GM18873 (cell line): ENCODE measurements around the gene USP37.

Experiments
- ATAC-seq: cut with Tn5 transposase; IDR thresholded peaks from one replicate; pipeline ENCODE4 v1.9.1; 2021; ENCODE audit warnings: mild to moderate bottlenecking, moderate library complexity, moderate number of reproducible peaks; ENCODE audit not compliant: unreplicated experiment, low FRiP score

Gene USP37

GRCh38 chr2:218479595-218479994 is 88.6 kb downstream of the USP37 start:
- ATAC-seq: no peak

- no peak for ATAC-seq
These were observed 89.6 kb downstream of the USP37 start for GRCh38 chr2:218478544-218478943.

GRCh38 chr2:218477247-218477646 is 90.9 kb downstream of the USP37 start:
- no peak for ATAC-seq

- no peak for ATAC-seq
These were observed 91.5 kb downstream of the USP37 start for GRCh38 chr2:218476676-218477075.

- ATAC-seq: no peak
These were observed 93.6 kb downstream of the USP37 start for GRCh38 chr2:218474527-218474926.

GRCh38 chr2:218472988-218473387 is 95.2 kb downstream of the USP37 start:
- no peak for ATAC-seq

GRCh38 chr2:218471982-218472381 is 96.2 kb downstream of the USP37 start:
- no peak for ATAC-seq

GRCh38 chr2:218471036-218471435 is 97.1 kb downstream of the USP37 start:
- no peak for ATAC-seq

- ATAC-seq: no peak
These were observed 97.7 kb downstream of the USP37 start for GRCh38 chr2:218470448-218470847.

GRCh38 chr2:218465987-218466633 is 102.0 kb downstream of the USP37 start:
- ATAC-seq: no peak

- no peak for ATAC-seq
These were observed 109.6 kb downstream of the USP37 start for GRCh38 chr2:218458598-218458997.

GRCh38 chr2:218456849-218457248 is 111.3 kb downstream of the USP37 start:
- ATAC-seq: no peak

GRCh38 chr2:218452079-218452478 is 116.1 kb downstream of the USP37 start:
- no peak for ATAC-seq

GRCh38 chr2:218448934-218449333 is 119.2 kb downstream of the USP37 start:
- ATAC-seq: no peak

GRCh38 chr2:218447072-218447471 is 121.1 kb downstream of the USP37 start:
- no peak for ATAC-seq

- no peak for ATAC-seq
These were observed 121.6 kb downstream of the USP37 start for GRCh38 chr2:218446547-218446946.

- no peak for ATAC-seq
These were observed 122.5 kb downstream of the USP37 start for GRCh38 chr2:218445602-218446001.

GRCh38 chr2:218444692-218445357 is 123.3 kb downstream of the USP37 start:
- no peak for ATAC-seq

GRCh38 chr2:218438596-218438995 is 129.6 kb downstream of the USP37 start:
- ATAC-seq: no peak

GRCh38 chr2:218437969-218438368 is 130.2 kb downstream of the USP37 start:
- no peak for ATAC-seq

- ATAC-seq: no peak
These were observed 131.2 kb downstream of the USP37 start for GRCh38 chr2:218436992-218437391.
